HG03280 (cell line): ENCODE results near the gene TYMS.

Experiments used
- ATAC-seq: cut with Tn5 transposase; IDR thresholded peaks from one replicate; pipeline ENCODE4 v1.9.1; 2021; ENCODE audit warnings: mild to moderate bottlenecking, moderate library complexity; ENCODE audit not compliant: unreplicated experiment

TYMS gene

GRCh38 chr18:710418-711300 lies 53.2 kb downstream of the TYMS start:
- no peak for ATAC-seq

GRCh38 chr18:711310-711656 lies 53.8 kb downstream of the TYMS start:
- ATAC-seq = peak; percentile 13

- peak; percentile 60 for ATAC-seq
Measured at GRCh38 chr18:711657-712400, 54.4 kb downstream of the TYMS start.

GRCh38 chr18:712401-713134 lies 55.1 kb downstream of the TYMS start, which contains the start of gene ENOSF1:
Gene ENOSF1, minus strand, starts transcription at chr18:712630. Its CDS starts 43 bp downstream, at chr18:712587.
- ATAC-seq = peak; percentile 89

- no peak for ATAC-seq
Measured at GRCh38 chr18:713135-713490, 55.7 kb downstream of the TYMS start.

- ATAC-seq = no peak
Measured at GRCh38 chr18:715626-716025, 58.2 kb downstream of the TYMS start.

GRCh38 chr18:717003-717402 lies 59.5 kb downstream of the TYMS start:
- no peak for ATAC-seq
